Measurements from ENCODE around the gene TBC1D9. TPM values are rescaled to one million over a fixed set of nuclear protein-coding genes. Genes with fewer than 3 reads are reported as not detected.
A peak's percentile ranks its signal among the peaks of the same experiment; 100 is the strongest.

Gene TBC1D9
- total and polyA plus RNA-seq, 2 of the 13 experiments (the other 11 are each of a cell fraction or from before 2014, with no cell fraction given) = 11.9 to 12.2 TPM

- TF ChIP-seq CTCF (CRISPR knock-in tag; IDR thresholded peaks at IDR 0.05) = peak; percentile 72
- TF ChIP-seq CAMTA2 (CRISPR knock-in tag; IDR thresholded peaks at IDR 0.05; ENCODE audit: borderline replicate concordance) = peak; percentile 50; the same call in 1 of the 2 replicates
- 0 out of 2 replicates have a peak, but pooled peaks have one; percentile 87 for TF ChIP-seq ZNF333 (CRISPR knock-in tag; IDR thresholded peaks at IDR 0.05; ENCODE audit: borderline replicate concordance)
- no peak for TF ChIP-seq HNRNPK (IDR thresholded peaks at IDR 0.05; ENCODE audit: low read depth, low read length, poor library complexity, severe bottlenecking)
- TF ChIP-seq POLR2G (IDR thresholded peaks at IDR 0.05; ENCODE audit: low read depth, low read length) = peak; percentile 76
- TF ChIP-seq PHF8 (CRISPR knock-in tag; IDR thresholded peaks at IDR 0.05) = no peak; the same call in 1 of the 2 replicates
- TF ChIP-seq, protein P1, sequence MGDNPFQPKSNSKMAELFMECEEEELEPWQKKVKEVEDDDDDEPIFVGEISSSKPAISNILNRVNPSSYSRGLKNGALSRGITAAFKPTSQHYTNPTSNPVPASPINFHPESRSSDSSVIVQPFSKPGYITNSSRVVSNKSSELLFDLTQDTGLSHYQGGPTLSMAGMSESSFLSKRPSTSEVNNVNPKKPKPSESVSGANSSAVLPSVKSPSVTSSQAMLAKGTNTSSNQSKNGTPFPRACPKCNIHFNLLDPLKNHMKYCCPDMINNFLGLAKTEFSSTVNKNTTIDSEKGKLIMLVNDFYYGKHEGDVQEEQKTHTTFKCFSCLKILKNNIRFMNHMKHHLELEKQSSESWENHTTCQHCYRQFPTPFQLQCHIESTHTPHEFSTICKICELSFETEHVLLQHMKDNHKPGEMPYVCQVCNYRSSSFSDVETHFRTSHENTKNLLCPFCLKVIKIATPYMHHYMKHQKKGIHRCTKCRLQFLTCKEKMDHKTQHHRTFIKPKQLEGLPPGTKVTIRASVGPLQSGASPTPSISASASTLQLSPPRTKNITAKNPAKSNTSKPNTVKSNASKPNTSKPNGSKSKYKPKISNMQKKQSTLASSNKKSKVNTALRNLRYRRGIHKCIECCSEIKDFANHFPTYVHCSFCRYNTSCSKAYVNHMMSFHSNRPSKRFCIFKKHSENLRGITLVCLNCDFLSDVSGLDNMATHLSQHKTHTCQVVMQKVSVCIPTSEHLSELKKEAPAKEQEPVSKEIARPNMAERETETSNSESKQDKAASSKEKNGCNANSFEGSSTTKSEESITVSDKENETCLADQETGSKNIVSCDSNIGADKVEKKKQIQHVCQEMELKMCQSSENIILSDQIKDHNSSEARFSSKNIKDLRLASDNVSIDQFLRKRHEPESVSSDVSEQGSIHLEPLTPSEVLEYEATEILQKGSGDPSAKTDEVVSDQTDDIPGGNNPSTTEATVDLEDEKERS (CRISPR knock-in tag; IDR thresholded peaks at IDR 0.05) = 0 out of 2 replicates have a peak, but pooled peaks have one; percentile 24
- TF ChIP-seq ZNF678 (CRISPR knock-in tag; IDR thresholded peaks at IDR 0.05) = no peak
- TF ChIP-seq, protein P2, sequence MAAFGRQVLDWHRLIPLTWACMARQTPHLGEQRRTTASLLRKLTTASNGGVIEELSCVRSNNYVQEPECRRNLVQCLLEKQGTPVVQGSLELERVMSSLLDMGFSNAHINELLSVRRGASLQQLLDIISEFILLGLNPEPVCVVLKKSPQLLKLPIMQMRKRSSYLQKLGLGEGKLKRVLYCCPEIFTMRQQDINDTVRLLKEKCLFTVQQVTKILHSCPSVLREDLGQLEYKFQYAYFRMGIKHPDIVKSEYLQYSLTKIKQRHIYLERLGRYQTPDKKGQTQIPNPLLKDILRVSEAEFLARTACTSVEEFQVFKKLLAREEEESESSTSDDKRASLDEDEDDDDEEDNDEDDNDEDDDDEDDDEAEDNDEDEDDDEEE (CRISPR knock-in tag; IDR thresholded peaks at IDR 0.05) = 0 out of 2 replicates have a peak, but pooled peaks have one; percentile 37
- TF ChIP-seq EZH2 (conservative IDR thresholded peaks at IDR 0.05; ENCODE audit: low read depth, low read length) = no peak
- TF ChIP-seq MIXL1 (CRISPR knock-in tag; IDR thresholded peaks at IDR 0.05) = 0 out of 2 replicates have a peak, but pooled peaks have one; percentile 14
- peak; percentile 30; the same call in 1 of the 2 replicates for TF ChIP-seq THAP9 (CRISPR knock-in tag; IDR thresholded peaks at IDR 0.05; ENCODE audit: borderline replicate concordance)
- no peak for TF ChIP-seq HNF1A (IDR thresholded peaks at IDR 0.05; ENCODE audit: low read depth)
- TF ChIP-seq HNF1A (CRISPR knock-in tag; IDR thresholded peaks at IDR 0.05; ENCODE audit: borderline replicate concordance) = peak; percentile 69
Measured at GRCh38 chr4:140641789-140642439, 114.3 kb downstream of the TBC1D9 start (continued).

Measured in HepG2 (cell line).